MM.1S (cell line): ENCODE results near the gene KCNJ11.

Experiments used
- DNase-seq: peaks from one replicate; pipeline ENCODE4 v3.0.0-alpha.2; 2015
- H2AFZ ChIP-seq: fragments of 300-600 bp; sonication (generic); 2 replicates; pipeline ENCODE4 v1.6.0; 2016; ENCODE audit warnings: antibody characterized with exemption, low read length
- H3F3A ChIP-seq: fragments of 300-600 bp; sonication (generic); 2 replicates; pipeline ENCODE4 v1.6.1; 2016; ENCODE audit warnings: mild to moderate bottlenecking, antibody characterized with exemption, low read length, moderate library complexity, mixed read lengths; ENCODE audit not compliant: insufficient read depth
- H3K27ac ChIP-seq: fragments of 300-600 bp; sonication (generic); 2 replicates; pipeline ENCODE4 v1.5.1; 2016; ENCODE audit warnings: mild to moderate bottlenecking, low read length
- H3K27me3 ChIP-seq: fragments of 300-600 bp; sonication (generic); replicated peaks from 2 replicates; pipeline ENCODE4 v1.6.0; 2016; ENCODE audit warnings: low read length; ENCODE audit not compliant: insufficient read depth
- H3K36me3 ChIP-seq: fragments of 300-600 bp; sonication (generic); replicated peaks from 2 replicates; pipeline ENCODE4 v1.6.1; 2016; ENCODE audit warnings: mild to moderate bottlenecking, low read length, mixed read lengths; ENCODE audit not compliant: insufficient read depth
- H3K4me1 ChIP-seq: fragments of 300-600 bp; sonication (generic); 2 replicates; pipeline ENCODE4 v1.6.1; 2016; ENCODE audit warnings: low read length, mixed read lengths
- H3K4me2 ChIP-seq: fragments of 300-600 bp; sonication (generic); 2 replicates; pipeline ENCODE4 v1.6.0; 2016; ENCODE audit warnings: low read depth, low read length
- H3K4me3 ChIP-seq: fragments of 300-600 bp; sonication (generic); 2 replicates; pipeline ENCODE4 v1.5.1; 2016; ENCODE audit warnings: low read length, mixed read lengths
- H3K79me2 ChIP-seq: fragments of 300-600 bp; sonication (generic); 2 replicates; pipeline ENCODE4 v1.6.1; 2016; ENCODE audit warnings: mixed run types, low read length, mixed read lengths
- H3K9ac ChIP-seq: fragments of 300-600 bp; sonication (generic); 2 replicates; pipeline ENCODE4 v1.6.1; 2016; ENCODE audit warnings: low read length, mixed read lengths
- H3K9me2 ChIP-seq: fragments of 300-600 bp; sonication (generic); replicated peaks from 2 replicates; pipeline ENCODE4 v1.6.1; 2016; ENCODE audit warnings: mild to moderate bottlenecking, low read length, mixed read lengths; ENCODE audit not compliant: insufficient read depth
- H3K9me3 ChIP-seq: fragments of 300-600 bp; sonication (generic); replicated peaks from 2 replicates; pipeline ENCODE4 v1.6.1; 2016; ENCODE audit warnings: mild to moderate bottlenecking, low read length, mixed read lengths; ENCODE audit not compliant: insufficient read depth
- H4K20me1 ChIP-seq: fragments of 300-600 bp; sonication (generic); 2 replicates; pipeline ENCODE4 v1.6.1; 2016; ENCODE audit warnings: mild to moderate bottlenecking, low read length, moderate library complexity, mixed read lengths; ENCODE audit not compliant: insufficient read depth
- CTCF ChIP-seq: fragments of 300-600 bp; sonication (generic); IDR thresholded peaks from 2 replicates; pipeline ENCODE4 v1.5.1; 2016; ENCODE audit warnings: antibody characterized with exemption, low read length, mixed read lengths
- EZH2 ChIP-seq: fragments of 300-600 bp; sonication (generic); optimal IDR thresholded peaks from 2 replicates; pipeline ENCODE3; 2017; ENCODE audit warnings: low read depth, mild to moderate bottlenecking, antibody characterized with exemption, low read length, mixed read lengths
- EZH2phosphoT487 ChIP-seq: fragments of 300-600 bp; sonication (generic); IDR thresholded peaks from 2 replicates; pipeline ENCODE4 v1.6.1; 2018; ENCODE audit warnings: antibody characterized with exemption, low read length

Gene KCNJ11

GRCh38 chr11:17421781-17422180, 33.3 kb upstream of the KCNJ11 start:
- H3K27ac ChIP-seq, result no peak overlapping the region

GRCh38 chr11:17418444-17419081, 30.1 kb upstream of the KCNJ11 start:
- Histone ChIP-seq H3K4me3 (no peak overlapping the region), H3K36me3 (no peaks in the 10 kb centered on the region), H3K4me2 (no peak overlapping the region), H3K4me1 (no peaks in the 10 kb centered on the region), H2AFZ (no peak overlapping the region), H3K27me3 (no peaks in the 10 kb centered on the region), H3K79me2 (no peaks in the 10 kb centered on the region), H3K9me3 (no peaks in the 10 kb centered on the region), H4K20me1 (no peaks in the 10 kb centered on the region), H3K27ac (no peak overlapping the region), H3K9me2 (no peaks in the 10 kb centered on the region), H3F3A (no peaks in the 10 kb centered on the region), H3K9ac (no peak overlapping the region)
- TF ChIP-seq EZH2phosphoT487 (no peak), EZH2 (no peak), CTCF (no peak)
- no peak for DNase-seq

More at GRCh38 chr11:17421781-17422180, 33.3 kb upstream of the KCNJ11 start:
- Histone ChIP-seq H3K4me2 (no peak overlapping the region), H4K20me1 (no peaks in the 10 kb centered on the region), H3F3A (no peaks in the 10 kb centered on the region), H3K27me3 (no peaks in the 10 kb centered on the region), H3K4me1 (no peaks in the 10 kb centered on the region), H3K79me2 (no peaks in the 10 kb centered on the region), H3K4me3 (no peak overlapping the region), H3K9me2 (no peaks in the 10 kb centered on the region), H3K9me3 (no peaks in the 10 kb centered on the region), H3K36me3 (no peaks in the 10 kb centered on the region), H2AFZ (no peak overlapping the region), H3K9ac (no peak overlapping the region)
- TF ChIP-seq CTCF (no peak), EZH2phosphoT487 (no peak), EZH2 (no peak)
- no peak for DNase-seq

- H3F3A ChIP-seq, result no peaks in the 10 kb centered on the region
- H3K36me3 ChIP-seq, result no peaks in the 10 kb centered on the region
- H3K4me2 ChIP-seq, result no peak overlapping the region
- TF ChIP-seq EZH2 (no peak), CTCF (no peak), EZH2phosphoT487 (no peak)
- H3K9ac ChIP-seq, result no peak overlapping the region
- H3K4me1 ChIP-seq, result no peaks in the 10 kb centered on the region
- no peak overlapping the region for H3K4me3 ChIP-seq
- H3K27me3 ChIP-seq, result no peaks in the 10 kb centered on the region
- H2AFZ ChIP-seq, result no peak overlapping the region
- no peaks in the 10 kb centered on the region for H3K79me2 ChIP-seq
- H3K9me2 ChIP-seq, result no peaks in the 10 kb centered on the region
- no peak for DNase-seq
- no peaks in the 10 kb centered on the region for H4K20me1 ChIP-seq
- H3K9me3 ChIP-seq, result no peaks in the 10 kb centered on the region
- H3K27ac ChIP-seq, result no peak overlapping the region
Observed at GRCh38 chr11:17416492-17416891, 28.0 kb upstream of the KCNJ11 start.
